ENCODE measurements around the gene NEDD4L. TPM values are rescaled to one million over a fixed set of nuclear protein-coding genes. Genes with fewer than 3 reads are reported as not detected.

The NEDD4L gene
- total and polyA plus RNA-seq, 2 experiments from 2014 or later = 36.2 to 72.3 TPM

GRCh38 chr18:58275176-58275575 lies 231.2 kb downstream of the NEDD4L start:
- Histone ChIP-seq H2AFZ (no peak overlapping the region), H3K4me1 (ENCODE audit: insufficient read depth) (peaks cover 26% of the 10 kb centered on the region), H3K4me2 (no peak overlapping the region), H3K27ac (ENCODE audit: low read depth) (no peak overlapping the region), H3K4me3 (no peak overlapping the region), H3K27me3 (ENCODE audit: insufficient read depth) (no peaks in the 10 kb centered on the region), H3K9me2 (ENCODE audit: insufficient read depth) (no peaks in the 10 kb centered on the region), H4K20me1 (replicated peaks; ENCODE audit: insufficient read depth) (peaks cover 7% of the 10 kb centered on the region), H3K79me2 (replicated peaks; ENCODE audit: insufficient read depth) (peaks cover 66% of the 10 kb centered on the region), H3F3A (replicated peaks; ENCODE audit: low read depth) (no peaks in the 10 kb centered on the region), H3K36me3 (ENCODE audit: insufficient read depth) (no peaks in the 10 kb centered on the region)
- TF ChIP-seq JUNB (IDR thresholded peaks at IDR 0.05; ENCODE audit: unreplicated experiment) = no peak
- TF ChIP-seq EZH2phosphoT487 (IDR thresholded peaks at IDR 0.05; ENCODE audit: unreplicated experiment) = no peak
- Mint-ChIP-seq H3K4me3 (no peak overlapping the region), H3K27me3 (ENCODE audit: insufficient read depth, low read depth, poor library complexity) (no peaks in the 10 kb centered on the region), H3K4me1 (peaks cover 45% of the 10 kb centered on the region), H3K27ac (no peak overlapping the region), H3K9me3 (no peaks in the 10 kb centered on the region), H3K36me3 (ENCODE audit: low read depth) (no peaks in the 10 kb centered on the region)
- DNase-seq (ENCODE audit: low spot score) (no peak), ATAC-seq (no peak)

GRCh38 chr18:58276789-58277739 lies 233.0 kb downstream of the NEDD4L start:
- peak; percentile 15; the same call in 1 of the 3 replicates for ATAC-seq

More at GRCh38 chr18:58276789-58277739, 233.0 kb downstream of the NEDD4L start:
- Histone ChIP-seq H3K4me1 (ENCODE audit: insufficient read depth) (peaks cover 26% of the 10 kb centered on the region), H3K4me3 (no peak overlapping the region), H3K79me2 (replicated peaks; ENCODE audit: insufficient read depth) (peaks cover 71% of the 10 kb centered on the region), H3K27me3 (ENCODE audit: insufficient read depth) (no peaks in the 10 kb centered on the region), H4K20me1 (replicated peaks; ENCODE audit: insufficient read depth) (peaks cover 7% of the 10 kb centered on the region), H3K4me2 (no peak overlapping the region), H3K27ac (ENCODE audit: low read depth) (no peak overlapping the region), H3F3A (replicated peaks; ENCODE audit: low read depth) (no peaks in the 10 kb centered on the region), H3K9me2 (ENCODE audit: insufficient read depth) (no peaks in the 10 kb centered on the region), H2AFZ (no peak overlapping the region), H3K36me3 (ENCODE audit: insufficient read depth) (no peaks in the 10 kb centered on the region)
- Mint-ChIP-seq H3K36me3 (ENCODE audit: low read depth) (peaks cover 1% of the 10 kb centered on the region; the same call in 1 of the 3 replicates), H3K4me1 (peaks cover 38% of the 10 kb centered on the region), H3K9me3 (no peaks in the 10 kb centered on the region), H3K27me3 (ENCODE audit: insufficient read depth, low read depth, poor library complexity) (no peaks in the 10 kb centered on the region), H3K27ac (peak overlapping the region; percentile 42), H3K4me3 (no peak overlapping the region)
- no peak for TF ChIP-seq CTCF (conservative IDR thresholded peaks at IDR 0.05; ENCODE audit: low read depth in 2 of 2)
- no peak for TF ChIP-seq CREB1 (CRISPR knock-in tag; IDR thresholded peaks at IDR 0.05; ENCODE audit: low read depth)
- TF ChIP-seq EZH2phosphoT487 (IDR thresholded peaks at IDR 0.05; ENCODE audit: unreplicated experiment) = no peak
- TF ChIP-seq ETS1 (IDR thresholded peaks at IDR 0.05) = no peak
- DNase-seq (ENCODE audit: low spot score) = no peak
